Measurements from ENCODE around the gene RND1.
"Not testable (repeated sequence)": the region's sequence is repeated elsewhere in the genome, so short reads cannot be mapped to it uniquely, and the experiment has no call there.

RND1 gene

DNA sequence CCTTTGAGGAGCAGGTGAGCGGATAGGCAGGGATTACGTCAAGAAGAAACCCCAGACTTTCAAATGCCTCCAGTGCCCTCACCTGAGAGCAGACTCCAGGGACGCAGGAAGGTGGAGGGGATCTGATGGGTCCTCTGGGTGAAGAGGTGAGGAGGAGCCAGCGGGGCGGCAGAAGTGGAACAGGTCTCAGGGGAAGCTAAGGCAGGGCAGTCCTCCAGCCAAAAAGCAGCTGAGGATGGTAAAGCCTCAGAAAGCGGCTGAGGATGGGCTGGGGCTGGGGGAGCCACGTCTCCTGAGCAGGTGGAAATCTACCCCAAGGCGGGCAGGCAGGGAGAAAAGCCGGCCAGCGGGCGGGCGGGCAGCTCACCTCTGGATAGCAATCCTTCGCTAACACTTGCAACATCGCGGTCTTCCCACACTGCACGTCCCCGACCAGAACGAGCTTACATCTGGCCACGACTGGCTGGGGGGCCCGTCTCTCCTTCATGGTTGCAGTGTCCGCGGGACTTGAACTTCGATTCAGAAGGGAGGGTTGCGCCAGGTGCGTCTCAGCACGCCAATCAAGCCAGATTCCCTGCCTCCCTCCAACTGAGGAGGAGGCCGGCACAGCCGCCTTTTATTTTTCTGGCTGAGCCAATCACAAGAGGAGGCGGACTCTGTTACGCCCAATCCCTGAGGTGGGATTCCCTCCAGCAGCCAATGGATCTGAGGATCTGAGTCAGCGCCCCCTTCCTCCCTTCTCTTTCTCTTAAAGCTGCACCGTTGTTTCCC lies at the start of gene RND1:
RND1 (minus strand) TSS at position 590 of the 771 bp plus-strand sequence; CDS start at position 487, 103 bp downstream.
- peak; percentile 96 for DNase-seq (ENCODE audit: low spot score)

GRCh38 chr12:48910196-48910595 lies 44.5 kb upstream of the RND1 start:
- no peak for DNase-seq (ENCODE audit: low spot score)

DNA sequence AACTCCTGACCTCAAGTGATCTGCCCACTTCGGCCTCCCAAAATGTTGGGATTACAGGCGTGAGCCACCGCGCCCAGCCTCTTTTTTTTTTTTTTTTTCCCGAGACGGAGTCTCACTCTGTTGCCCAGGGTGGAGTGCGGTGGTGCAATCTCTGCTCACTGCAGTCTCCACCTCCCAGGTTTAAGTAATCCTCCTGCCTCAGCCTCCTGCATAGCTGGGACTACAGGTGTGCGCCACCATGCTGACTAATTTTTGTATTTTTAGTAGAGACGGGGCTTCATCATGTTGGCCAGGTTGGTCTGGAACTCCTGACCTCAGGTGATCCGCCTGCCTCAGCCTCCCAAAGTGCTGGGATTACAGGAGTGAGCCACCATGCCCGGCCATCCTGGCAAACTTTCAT lies 44.0 kb upstream of the RND1 start:
- DNase-seq (ENCODE audit: low spot score), result not testable (repeated sequence)

- DNase-seq (ENCODE audit: low spot score), result no peak
These were observed 41.6 kb upstream of the RND1 start for GRCh38 chr12:48907245-48907644.

- DNase-seq (ENCODE audit: low spot score), result peak; percentile 79
These were observed 38.3 kb upstream of the RND1 start for GRCh38 chr12:48903982-48904411.

DNA sequence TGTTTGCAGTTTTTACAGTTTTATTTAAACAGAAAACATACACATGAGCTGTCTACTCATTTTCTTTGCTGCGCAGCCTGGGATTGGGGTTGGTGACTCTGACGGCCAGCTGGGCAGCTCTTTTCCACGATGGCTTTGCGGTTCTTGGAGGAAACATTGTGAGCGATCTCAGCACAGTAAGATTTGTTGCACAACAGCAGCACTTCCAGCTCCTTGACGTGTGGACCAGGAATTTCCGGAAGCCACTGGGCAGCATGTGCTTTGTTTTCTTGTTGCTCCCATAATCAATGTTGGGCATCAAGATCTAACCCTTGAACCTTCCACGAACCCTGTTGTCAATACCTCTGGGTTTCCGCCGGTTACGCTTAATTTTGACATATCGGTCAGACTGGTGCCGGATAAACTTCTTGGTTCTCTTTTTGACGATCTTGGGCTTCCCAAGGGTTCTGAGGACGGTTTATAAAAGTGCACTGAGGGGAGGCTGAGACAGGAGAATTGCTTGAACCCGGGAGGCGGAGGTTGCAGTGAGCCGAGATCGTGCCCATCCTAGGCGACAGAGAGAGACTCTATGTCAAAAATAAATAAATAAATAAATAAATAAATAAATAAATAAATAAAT lies 37.8 kb upstream of the RND1 start:
- DNase-seq (ENCODE audit: low spot score), result no peak

- no peak for DNase-seq (ENCODE audit: low spot score)
These were observed 35.6 kb upstream of the RND1 start for GRCh38 chr12:48901278-48901677.

- DNase-seq (ENCODE audit: low spot score), result no peak
These were observed 34.0 kb upstream of the RND1 start for GRCh38 chr12:48899651-48900050.

- no peak for DNase-seq (ENCODE audit: low spot score)
These were observed 28.6 kb upstream of the RND1 start for GRCh38 chr12:48894271-48894670.

DNA sequence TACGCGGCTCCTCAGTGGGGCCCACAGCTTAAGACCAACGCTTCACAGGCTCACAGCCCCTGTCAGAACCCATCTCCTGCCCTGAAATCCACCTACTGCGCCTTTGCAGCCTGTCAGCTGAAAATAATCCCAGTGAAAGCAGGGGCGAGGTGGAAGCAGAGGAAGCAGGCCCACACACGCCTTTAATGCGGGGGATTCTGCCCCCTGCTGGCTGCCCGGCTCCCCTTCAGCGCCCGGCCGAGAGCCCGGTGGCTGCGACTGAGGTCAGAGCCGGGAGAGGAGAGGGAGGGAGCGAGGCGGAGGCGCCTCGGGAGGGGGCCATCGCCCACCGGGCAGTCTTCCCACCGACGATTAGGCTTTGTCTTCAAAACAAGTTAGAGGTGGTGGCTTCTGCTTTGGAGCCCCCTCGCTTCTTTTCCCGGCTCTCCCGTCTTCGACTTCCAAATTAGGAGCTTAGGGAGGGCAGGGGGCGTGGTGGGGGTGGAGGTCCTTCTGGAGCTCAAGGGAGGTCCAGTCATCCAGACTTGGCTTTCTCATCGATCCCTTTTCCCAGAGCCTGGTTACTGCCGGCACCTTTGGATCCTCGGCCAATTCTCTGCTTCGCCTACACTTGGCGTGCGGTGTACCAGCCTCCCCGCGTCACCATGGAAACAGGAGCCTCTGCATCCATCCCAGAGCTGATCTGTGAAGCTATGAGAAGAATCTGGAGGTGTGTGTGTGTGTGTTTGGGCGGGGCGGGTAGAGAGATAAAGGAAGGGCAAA lies 25.2 kb upstream of the RND1 start:
- peak; percentile 66 for DNase-seq (ENCODE audit: low spot score)

- DNase-seq (ENCODE audit: low spot score), result no peak
These were observed 24.0 kb upstream of the RND1 start for GRCh38 chr12:48889679-48890078.

DNA sequence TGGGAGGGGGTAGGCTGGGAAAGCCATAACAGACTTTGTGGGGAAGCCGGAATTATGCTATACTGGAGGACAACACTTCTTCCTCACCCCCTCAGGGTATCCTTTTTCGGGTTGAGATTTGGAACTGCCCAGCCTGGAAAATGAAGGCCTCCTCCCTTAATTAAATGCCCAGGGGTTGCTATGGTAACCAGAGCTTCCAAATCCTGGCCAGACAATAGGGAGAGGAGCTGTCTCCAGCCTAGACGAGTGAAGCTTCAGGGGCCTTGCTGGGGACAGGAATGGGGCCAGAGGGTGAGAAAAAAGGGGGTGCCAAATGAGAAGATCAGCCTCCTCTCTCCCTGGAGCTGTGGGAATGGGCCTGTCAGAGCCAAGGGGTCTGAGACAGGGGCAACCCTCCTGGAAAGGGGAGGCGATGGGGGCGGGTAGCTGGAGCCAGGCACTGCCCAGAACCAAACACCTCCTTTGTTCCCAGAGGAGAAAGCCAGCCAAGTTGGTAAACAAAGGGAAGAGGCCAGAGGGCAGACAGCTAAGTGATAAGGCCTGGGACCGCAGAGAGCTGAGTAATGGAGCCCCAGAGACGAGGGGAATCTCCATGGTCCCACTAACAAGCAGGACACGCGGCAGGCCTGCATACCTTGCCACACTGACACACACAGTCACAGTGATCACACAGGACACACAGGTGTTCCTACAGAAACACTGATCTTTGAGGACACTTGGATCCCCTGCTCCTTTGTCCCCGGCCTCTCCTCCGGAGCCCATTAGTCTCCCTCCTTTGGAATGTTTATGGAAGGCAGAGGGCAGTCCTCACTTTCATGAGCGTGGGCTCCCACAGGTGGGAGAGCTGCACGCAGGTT lies 17.9 kb upstream of the RND1 start:
- DNase-seq (ENCODE audit: low spot score), result no peak

DNA sequence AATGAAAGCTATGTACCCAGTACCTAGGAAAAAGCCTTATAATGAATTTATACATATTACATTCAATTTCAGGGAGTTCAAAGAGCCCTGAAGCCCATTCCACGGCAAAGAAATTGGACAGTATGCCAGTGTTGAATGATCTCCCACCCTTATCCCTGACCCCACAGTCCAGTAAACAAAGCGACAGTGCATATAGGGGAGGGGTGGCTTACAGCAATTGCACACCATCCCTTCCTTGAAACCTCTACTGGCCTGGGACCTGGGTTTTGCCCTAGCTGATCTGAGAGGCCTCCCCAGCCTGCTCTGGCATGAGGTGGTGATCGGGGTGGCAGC lies 17.3 kb upstream of the RND1 start:
- no peak for DNase-seq (ENCODE audit: low spot score)

DNA sequence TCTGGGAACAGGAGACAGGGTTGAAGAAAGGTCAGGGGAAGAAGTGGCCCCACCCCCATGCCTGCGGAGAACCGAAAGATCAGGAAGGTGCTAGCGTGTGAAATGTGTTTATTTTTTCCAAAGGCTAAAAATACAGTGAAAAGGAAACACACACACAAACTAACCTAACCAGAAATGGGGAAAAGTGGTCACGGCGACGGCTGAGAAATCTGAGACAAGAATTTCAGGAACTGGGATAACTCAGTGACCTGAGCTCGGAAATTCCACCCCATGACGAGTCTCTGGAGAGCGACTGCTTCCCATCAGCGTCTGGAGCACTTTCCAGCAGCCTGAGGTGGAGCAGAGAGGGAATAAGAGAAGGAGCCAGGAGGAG lies 16.6 kb upstream of the RND1 start:
- no peak for DNase-seq (ENCODE audit: low spot score)

GRCh38 chr12:48881686-48882314 lies 16.1 kb upstream of the RND1 start:
- DNase-seq (ENCODE audit: low spot score), result no peak

GRCh38 chr12:48880647-48881046 lies 15.0 kb upstream of the RND1 start:
- DNase-seq (ENCODE audit: low spot score), result no peak

DNA sequence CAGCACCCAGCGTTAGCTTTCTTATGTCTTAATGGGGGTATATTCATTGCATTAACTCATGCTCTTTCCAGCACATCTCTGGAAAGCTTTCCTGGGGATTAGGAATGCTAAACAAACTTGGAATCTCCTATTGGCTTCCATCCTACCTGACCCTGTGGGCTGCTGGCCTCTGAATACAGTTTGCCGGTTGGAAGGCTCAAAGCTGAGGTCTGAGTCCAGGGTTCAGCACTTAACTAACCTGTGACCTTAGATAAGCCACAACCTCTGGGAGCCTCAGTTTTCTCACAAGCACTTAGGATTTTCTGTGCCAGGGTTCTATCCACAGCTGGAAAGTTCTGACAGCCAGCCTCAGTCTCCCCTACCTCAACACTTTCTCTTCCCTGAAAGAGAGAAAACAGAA lies 12.9 kb upstream of the RND1 start:
- DNase-seq (ENCODE audit: low spot score), result no peak

- DNase-seq (ENCODE audit: low spot score), result no peak
These were observed 10.4 kb upstream of the RND1 start for GRCh38 chr12:48875944-48876515.

GRCh38 chr12:48873534-48873933 lies 7.9 kb upstream of the RND1 start:
- not testable (repeated sequence) for DNase-seq (ENCODE audit: low spot score)

DNA sequence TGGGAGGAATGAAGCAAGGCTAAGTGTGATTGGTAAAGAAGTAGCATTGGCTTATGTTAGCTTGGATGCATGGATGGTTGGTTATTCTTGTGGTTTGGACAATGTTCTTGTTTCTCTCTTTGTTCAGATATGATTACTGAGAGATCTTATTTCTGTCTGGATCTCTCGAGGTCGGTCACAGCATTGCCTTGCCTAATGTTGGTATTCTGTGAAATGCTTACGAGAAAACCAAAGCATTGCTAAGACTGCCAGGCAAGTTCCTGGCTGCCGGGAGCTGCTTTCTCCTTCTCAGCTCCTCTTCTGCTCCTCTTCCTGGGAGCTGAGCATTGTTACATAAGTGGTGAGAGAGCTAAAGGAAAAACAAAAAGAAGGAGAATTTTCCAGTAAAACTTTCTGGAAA lies 7.4 kb upstream of the RND1 start:
- DNase-seq (ENCODE audit: low spot score), result no peak

DNA sequence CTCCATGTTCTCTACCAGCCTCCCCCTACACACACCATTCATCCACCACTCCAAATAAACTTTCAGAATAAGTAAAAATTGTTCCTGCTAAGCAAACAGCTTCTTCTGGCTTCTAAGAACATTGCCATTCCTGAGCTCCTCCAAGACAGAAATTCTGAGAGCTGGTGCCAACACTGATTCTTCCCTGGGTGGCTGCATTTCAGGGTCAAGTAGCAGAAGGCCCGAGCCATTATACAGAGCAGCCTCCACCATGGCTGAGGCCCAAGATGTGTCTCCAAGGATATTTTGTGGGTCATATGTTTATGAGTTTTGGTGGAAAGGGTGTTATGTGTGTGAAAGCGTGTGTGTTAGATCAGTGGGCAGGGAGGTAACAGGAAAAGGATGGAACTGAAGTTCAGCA lies 3.5 kb upstream of the RND1 start:
- no peak for DNase-seq (ENCODE audit: low spot score)
